Forelimb muscle (tissue), 1 donor: ENCODE data around the gene LRMDA. TPM values are rescaled to one million over a fixed set of nuclear protein-coding genes. Genes with fewer than 3 reads are reported as not detected.
A peak's percentile ranks its signal among the peaks of the same experiment; 100 is the strongest.

Experiments
- DNase-seq: peaks from one replicate; pipeline ENCODE4 v3.0.0-alpha.2; 2013; ENCODE audit warnings: low read depth
- polyA plus RNA-seq: library from polyadenylated mRNA; unstranded; fragments of 120-200 nt; gene quantifications from one replicate; pipeline ENCODE4 v1.2.1, GENCODE V29; 2013; ENCODE audit not compliant: insufficient read length

Gene LRMDA
- polyA plus RNA-seq, 1 donor = 5.1 TPM

DNA sequence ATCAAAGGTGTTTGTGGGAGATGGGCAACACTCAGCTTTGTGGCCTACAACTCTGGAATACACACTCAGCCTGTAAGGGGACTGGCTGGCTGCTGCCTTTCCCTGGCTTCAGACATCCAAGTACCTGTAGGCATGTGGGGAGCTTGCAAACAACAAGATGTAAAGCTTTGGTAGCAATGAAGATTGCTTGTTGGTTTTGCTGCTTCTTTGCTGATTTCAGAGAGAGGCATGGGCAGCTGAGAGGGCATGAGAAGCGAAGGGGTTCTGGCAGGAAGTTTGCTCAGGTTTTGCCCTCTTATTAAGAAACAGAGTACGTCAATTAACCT lies 434.8 kb downstream of the LRMDA start:
- DNase-seq = no peak

DNA sequence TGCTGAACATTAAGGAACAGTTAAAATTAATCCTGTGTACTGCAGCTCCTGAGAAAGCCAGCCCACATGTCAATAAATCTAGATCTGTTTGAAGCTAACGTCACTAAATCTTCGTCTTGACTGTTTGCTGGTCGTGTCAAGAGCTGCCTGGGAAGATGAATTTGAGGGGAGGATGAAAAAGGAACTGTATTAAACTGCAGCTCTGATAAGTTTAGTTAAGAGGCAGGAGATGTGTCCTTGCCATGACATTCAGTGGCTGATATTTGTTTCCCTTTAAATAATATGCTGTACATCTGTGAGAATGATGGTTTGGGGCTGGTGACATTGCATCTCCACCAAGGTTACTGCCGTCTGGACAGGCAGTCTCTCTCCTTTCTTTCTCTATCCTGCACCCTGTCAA lies 435.3 kb downstream of the LRMDA start:
- DNase-seq = no peak

DNA sequence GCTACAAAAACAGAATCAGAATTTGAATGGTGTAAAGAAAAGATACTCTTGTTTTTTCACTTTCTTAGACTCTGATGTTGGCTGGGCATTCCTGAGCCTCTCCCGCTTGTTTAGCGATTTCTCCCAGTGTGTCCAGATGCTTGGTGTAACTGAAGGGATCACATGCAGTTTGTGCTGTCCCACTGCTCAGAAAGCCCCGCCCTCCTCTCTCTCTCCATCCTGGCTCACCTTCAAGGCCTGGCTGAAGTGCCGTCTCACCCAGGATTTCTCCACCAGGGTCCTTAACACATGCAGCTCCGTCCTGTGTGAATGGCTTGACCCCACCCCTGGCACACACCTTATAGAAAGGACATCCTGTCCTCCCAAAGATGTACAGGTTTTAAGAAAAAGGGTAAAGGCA lies 437.1 kb downstream of the LRMDA start:
- DNase-seq = no peak

DNA sequence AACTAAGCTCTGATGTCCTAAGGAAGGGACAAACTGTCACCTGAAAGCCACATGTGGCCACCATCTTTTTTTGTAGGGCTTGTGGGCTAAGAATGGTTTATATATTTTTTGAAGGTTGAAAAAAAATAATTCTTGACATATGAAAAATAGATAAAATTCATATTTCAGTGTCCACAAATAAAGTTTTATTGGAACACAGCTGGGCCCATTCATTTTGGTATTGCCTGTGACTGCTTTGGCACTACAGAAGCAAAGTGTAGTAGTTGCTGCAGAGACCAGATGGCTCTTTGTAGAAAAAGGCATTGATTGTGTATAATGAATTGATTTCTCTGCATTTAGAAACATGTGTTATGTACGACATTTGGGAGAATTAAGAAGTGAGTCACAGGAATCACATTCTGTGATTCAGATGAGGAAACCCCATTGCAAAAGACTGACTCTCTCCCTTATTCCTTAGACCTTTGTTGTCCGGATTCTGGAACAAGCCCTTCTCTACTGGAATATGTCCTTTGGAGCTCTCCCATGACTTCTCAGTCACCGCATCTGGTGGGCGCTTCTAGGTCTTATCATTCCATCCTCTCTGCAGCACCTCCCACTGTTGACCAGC lies 438.7 kb downstream of the LRMDA start:
- no peak for DNase-seq

DNA sequence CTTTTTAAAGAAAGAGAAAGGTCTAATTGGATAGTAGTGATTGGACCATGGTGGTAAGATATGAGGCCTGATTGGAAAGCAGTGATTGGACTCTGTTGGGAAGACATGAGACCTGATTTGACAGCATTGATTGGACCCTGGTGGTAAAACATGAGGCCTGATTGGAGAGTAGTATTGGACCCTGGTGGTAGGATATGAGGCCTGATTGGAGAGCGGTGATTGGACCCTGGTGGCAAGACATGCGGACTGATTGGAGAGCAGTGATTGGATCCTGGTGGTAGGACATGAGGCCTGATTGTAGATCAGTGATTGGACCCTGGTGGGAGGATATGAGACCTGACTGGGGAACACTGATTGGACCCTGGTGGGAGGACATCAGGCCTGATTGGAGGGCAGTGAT lies 444.3 kb downstream of the LRMDA start:
- no peak for DNase-seq

DNA sequence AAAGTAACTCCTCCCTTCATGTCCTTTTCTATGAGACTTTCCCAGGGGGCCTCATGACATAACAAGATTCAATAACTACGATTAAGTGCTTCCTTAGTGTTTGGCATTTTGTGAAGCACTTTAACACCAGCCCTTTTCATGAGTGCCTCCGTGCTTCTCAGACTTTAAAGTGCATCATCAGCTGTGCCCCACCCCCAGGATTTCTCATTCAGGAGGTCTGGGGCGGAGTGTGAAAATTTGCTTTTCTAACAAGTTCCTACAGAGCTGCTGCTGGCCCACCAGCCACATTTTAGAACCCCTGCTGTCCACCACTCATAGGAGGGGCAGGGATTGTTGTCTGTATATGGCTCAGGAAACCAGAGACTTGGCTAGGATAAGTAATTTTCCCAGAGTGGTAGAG lies 445.3 kb downstream of the LRMDA start:
- no peak for DNase-seq

DNA sequence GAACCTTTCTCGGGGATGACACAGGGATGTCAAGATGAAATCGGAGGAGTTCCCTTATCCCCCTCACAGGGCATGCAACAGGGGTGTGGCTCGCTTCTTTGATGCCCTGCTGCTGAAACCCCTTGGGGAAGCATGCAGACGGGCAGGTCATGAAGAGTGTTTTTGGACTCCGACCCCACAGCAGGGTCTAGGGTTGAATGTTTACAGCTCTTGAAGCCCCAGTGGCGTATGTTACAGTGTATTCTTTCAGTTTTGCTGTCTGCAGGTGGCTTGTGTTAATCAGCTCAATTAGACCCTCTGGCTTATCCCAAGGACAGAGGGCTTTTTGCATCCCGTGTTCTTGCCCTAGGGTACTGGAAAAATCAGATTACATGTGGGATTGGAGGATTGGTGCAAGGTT lies 446.5 kb downstream of the LRMDA start:
- DNase-seq = no peak

DNA sequence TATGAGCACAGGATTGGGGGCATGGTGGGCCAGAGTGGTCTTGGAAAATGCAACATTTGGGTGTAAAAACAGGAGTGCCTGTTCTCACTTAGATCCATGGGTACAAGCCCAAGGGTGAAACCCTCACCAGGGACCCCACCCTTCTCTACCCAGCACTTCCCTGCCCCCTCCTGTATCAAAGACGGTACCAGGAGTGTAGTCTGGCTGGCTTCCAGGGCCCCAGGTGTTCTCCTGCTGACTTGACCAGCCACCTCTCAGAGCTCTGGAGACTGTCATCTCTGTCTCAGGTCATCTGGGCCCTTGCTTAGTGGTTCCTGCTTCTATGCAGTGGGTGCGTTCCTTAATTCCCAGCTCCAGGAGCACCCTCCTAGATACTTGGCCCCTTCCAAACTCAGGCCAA lies 447.2 kb downstream of the LRMDA start:
- DNase-seq = no peak

DNA sequence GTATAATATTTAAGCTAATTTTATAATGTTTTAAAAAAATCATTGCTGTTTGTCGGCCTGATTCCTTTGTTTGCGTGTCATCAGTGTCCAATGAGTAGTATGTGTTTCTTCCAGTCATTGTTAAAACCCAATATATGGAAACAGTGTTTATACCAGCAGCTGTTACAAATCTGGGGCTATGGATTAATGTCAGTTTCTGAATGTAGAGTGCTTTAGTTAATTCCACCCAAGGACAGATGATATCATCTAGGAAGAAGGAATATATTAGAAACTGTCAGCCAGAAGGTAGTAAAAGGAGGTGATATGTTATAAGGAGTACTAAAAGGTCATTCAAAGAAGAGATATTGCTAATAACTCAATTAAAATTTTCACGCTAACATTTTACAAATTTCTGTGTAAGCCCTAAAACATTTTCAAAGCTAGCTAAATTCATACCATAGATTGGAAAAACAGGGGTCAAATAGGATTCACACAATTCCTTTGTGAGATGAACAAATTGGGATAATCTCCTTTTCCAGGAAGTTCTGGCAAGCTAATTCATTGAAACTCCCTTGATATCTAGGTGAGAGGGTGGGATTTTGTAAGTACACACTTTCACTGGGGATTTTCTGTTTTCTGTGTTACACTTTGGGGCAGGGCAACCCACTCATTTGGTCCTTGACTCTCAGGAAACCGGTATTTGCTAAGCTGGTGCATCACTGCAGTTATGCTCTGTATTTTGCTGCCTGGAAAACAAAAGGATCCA lies 448.8 kb downstream of the LRMDA start:
- DNase-seq = peak; percentile 22

DNA sequence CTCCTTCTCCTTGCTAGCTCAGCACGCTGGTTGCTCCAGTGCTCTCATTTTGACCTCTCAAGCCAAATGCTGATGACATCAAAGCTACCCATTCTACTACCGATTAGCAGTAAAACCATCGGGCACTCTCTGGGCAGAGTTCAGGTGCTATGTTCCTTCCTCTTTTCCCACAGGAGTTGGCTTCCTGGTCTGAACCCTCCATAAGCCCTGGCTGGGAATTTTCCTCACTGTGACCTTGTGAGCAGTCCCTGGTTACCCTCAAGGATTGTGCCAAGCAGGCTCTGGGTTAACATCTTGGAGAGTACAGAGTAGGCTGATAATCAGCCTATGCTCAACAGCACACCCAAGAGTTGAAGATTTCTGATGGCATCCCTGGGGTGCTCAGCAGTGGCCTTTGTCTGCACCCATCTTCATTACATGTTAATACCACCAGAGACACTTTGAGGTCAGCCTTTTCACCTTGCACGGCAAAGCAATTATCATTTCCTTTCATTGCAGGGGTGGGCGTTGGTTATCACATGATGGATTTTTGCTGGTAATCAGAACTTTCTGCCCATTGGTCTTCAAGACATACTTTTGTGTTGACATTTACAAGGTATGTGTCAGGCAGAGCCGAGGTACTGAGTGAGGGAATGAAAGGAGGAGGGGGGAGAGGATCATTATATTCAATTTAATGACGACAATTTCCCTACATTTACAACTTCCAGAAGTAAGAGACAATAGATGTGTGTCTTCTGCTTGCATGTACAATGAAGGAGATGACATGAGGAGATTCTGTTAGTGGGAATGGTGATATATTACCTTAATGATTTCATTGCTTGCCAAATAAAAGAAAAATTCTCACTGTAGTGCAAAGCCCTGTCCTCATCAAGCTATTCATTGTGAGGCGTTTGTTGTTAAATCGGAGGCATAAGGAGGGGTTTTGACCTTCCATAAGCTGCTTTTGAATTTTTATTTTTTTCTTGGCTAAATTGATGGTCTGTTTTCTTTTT lies 452.0 kb downstream of the LRMDA start:
- no peak for DNase-seq

DNA sequence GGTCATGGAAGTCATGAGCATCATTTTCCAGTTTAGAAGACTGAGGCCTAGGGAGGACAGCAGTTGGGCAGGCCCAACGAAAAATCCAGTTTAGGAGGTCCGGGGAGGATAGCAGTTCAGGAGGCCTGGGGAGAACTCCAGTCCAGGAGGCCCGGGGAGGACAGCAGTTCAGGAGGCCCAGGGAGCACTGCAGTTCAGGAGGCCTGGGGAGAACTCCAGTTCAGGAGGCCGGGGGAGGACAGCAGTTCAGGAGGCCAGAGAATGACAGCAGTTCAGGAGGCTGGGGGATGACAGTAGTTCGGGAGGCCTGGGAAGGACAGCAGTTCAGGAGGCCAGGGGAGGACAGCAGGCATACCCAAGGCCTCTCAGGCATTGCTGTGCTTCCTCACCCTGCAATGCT lies 453.4 kb downstream of the LRMDA start:
- no peak for DNase-seq

DNA sequence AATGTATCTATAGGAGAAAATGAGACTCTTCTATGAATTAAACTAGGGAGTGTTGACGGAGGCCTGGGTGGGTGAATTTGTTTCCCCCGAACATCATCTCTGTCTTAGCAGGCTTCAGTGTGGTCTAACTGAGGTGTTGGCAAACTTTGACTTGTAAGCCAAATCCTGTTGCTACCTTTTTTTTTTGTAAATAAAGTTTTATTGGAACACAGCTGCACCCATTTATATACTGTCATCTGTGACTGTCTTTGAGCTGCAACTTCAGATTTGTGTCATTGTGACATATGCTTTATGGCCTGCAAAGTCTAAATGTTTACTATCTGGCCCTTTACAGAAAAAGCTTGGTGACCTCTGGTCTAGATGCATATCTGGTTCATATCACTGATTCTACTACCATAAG lies 455.9 kb downstream of the LRMDA start:
- no peak for DNase-seq

DNA sequence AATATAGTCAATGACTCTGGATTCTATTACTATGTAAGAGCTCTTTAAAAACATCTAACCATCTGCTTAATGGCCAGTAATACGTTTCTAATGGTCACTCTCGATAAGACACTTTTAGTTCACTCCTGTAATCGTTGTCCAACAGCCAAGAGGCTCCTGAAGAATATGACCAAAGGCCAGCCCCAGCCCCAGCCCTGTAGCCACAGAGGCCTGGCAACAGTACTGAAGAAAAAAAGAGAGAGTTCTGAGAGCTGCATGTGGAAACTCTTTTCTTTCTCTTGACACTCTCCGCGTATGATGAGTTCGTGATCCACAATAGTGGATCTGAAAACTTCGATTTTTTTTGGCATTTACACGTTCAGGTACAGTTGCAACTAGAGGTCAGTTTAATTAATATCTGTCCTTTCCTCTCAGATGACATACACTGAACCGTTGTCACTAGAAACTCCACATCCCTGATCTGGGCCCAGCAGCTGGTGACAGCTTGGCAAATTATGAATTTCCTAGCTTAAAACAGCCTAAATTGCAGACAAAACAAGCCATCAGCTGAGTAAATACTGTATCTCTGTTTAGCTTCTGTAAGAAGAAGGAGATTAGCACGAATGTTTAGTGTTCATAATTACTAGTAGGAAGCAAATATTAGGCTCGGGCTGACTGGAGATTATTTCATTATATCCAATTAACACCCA lies 456.7 kb downstream of the LRMDA start:
- no peak for DNase-seq

DNA sequence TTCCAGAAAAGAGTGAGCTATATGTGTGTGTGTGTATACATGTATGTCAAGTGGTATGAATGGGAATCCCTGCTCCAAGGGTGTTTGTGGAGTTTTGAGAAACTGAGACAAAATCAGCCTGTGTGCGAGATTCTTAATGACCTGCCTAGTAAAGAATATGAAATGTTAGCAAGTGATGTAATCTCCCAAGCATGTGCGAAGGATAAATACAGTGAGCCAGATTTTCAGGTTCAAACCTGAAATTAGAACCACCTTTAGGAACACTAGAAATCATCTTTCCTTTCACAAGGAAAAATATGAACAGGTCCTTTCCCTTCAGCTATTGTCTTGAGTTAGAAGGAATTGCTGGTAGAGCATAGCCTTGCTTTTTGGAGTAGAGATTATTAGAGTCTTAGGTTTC lies 457.6 kb downstream of the LRMDA start:
- no peak for DNase-seq

DNA sequence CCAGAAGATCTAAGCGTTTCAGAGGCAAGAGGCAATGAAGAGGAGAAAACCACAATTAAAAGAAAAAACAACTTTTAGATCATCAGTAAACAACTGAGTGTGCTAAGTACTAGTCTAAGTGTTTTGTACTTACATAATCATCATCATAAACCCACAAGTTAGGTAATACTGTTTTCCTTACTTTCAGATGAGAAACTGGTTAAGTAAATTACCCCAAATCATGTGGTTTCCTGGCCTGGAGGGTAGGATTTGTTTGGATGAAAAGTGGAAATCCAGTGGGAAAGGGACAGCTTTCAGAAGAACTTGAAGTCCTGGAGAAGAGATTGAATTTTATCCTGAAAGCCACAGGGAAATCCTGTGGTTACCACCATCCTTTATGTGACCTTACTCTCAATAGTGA lies 463.3 kb downstream of the LRMDA start:
- DNase-seq = no peak

DNA sequence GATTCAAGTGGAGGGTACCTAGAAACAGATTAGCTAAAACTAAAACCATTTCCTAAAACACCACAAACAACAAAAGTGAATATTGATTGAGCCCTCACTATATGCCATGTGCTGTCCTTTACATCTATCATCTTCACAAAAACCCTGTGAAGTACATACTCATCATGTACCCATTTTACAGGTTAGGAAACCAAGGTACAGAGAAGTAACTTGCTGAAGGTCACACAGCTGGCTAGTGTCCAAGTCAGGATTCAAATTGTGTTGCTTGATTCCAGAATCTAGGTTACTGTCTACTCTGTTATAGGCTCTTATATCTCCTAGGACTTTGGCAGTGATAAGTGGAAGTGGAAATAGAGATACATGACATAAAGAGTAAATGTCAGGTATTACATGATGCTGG lies 463.8 kb downstream of the LRMDA start:
- DNase-seq = no peak

DNA sequence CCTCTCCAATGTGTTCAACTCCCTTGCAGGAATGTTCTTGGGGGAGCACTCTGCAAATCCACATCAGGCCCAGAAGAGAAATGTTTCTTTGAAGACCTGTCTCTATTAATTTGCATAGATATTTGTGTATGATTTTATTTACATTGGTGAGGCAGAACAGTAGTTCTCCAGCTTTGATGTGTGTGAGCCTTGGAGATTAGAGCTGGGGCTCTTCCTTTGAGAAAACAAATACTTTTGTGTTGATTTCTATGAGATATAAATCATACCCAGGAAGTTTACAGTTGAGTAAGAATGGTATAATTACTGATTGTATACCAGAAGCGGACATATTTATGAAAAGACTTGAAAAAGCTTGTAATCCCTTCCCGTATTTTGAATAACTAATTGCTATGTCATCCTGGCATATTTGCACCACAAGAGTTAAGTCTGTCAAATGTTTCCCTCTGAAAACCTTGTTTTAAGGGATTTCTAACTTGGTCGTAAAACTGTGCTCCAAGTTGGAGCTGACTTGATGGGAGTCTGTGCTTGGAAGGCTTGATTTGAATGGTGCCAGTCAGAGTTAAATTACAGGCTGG lies 468.5 kb downstream of the LRMDA start:
- no peak for DNase-seq

DNA sequence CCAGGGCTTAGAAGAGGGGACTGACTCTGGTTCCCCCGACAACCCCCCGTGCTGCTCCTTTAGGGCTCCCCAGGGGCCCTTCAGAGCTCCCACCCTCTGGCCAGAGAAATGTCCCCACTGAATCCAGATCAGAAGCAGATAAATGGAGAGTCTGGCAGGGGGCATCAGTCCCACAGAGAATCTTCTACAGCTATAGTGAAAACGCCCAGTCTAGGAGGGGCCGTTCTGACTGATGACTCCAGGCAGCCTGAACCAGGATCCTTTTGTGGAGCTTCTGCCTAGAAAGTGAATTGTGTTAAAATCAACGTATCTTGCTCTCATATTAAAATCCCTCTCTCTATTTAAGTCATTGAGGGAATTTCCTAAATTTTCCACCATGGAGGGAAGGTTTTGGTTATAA lies 471.4 kb downstream of the LRMDA start:
- DNase-seq = no peak

DNA sequence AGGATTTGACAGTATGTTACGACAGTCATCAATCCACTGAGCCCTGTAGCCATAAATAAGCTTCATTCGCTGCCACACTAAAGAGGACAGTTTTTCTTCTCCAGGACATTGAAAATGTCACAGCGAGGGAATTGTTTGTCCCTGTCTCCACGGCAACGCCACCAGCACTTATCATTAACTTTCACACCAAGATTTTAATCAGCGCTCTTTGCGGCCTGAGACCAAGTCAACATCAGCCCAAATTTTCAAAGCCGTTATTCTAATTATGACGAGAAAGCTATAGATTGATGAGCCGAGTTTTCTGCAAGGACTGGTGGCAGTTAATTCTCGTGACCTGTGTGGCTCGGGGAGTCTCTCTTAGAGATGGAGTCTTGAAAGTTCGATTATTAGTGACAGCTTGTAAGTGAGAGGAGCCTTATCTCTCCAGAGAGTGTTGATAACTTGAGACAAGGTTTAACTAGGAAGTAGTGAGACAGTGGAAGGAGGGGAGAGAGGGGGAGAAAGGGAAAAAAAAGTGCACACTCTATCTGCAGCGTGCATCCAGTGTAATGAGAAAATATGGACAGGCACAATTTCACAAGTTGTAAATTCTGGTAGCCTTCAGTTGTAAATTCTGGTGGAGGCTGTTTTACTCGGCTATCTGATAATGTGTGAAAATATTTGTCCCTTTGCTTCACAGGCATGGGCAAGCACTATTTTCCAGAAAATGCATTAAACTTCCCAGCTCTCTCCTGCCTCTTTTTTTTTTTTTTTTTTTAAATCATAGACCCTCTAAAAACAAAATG lies 473.3 kb downstream of the LRMDA start:
- no peak for DNase-seq

DNA sequence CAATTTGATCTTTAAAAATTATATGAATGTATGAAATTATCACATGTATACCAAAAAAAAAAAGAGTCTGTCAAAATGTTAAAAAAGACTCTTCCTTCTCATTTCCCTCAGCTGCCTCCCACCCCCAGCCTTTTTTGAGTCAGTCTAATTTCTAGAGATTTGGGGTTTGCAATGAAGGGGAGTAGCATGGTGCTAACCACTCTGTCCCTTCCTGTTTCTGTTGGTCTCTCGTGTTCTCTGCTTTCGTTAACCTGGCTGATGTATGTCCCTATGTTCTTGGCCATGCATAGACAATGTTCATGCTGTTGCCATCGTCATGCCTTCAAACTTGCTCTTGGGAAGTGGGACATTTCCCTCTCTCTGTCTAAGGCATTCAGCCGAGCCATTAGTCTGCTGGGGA lies 474.1 kb downstream of the LRMDA start:
- DNase-seq = no peak

DNA sequence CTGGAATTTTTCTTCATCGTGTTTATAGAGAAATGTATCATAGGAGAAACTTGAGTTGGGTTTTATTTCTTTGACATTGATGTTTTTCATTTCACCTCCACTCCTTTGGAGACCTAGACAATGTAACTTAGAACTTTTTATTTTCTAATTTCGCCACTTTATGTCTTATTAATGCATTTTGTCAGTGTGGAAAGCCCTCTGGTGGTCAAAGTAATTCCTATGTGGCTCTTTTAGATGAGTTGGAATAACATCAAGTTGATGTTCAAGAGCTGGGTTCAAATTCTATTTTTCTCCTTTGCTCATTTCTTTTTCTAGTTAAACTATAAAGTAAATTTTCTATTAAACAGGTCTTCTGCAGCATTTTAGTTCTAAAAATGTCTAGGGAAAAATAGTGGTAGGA lies 478.6 kb downstream of the LRMDA start:
- DNase-seq = no peak
